NCI-H187 treated with DMSO at 0.1 percent for 48 hours (cell line): ENCODE data around the gene ISM2.

ENCODE experiments used
- DNase-seq: peaks from one replicate; lab custom pipeline; 2025; lab: John Stamatoyannopoulos, UW

ISM2 gene

GRCh38 chr14:77508249-77508648, 9.6 kb upstream of the ISM2 start:
- no peak for DNase-seq

DNA sequence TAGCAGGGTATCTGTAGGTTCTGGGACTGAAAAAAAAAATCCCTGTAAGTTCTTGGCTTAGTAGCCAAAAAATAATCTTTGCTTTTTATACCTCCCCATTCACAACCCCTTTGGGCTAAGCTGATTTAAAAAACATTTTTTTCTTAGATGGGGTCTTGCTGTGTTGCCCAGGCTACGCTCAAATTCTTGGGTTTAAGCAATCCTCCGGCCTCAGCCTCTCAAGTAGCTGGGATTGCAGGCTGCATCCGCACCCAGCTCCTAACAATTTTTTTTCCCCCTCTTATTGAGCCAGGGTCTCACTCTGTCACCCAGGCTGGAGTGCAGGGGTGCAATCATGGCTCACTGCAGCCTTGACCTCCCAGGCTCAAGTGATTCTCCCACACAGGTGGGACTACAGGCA, 9.1 kb upstream of the ISM2 start:
- no peak for DNase-seq

DNA sequence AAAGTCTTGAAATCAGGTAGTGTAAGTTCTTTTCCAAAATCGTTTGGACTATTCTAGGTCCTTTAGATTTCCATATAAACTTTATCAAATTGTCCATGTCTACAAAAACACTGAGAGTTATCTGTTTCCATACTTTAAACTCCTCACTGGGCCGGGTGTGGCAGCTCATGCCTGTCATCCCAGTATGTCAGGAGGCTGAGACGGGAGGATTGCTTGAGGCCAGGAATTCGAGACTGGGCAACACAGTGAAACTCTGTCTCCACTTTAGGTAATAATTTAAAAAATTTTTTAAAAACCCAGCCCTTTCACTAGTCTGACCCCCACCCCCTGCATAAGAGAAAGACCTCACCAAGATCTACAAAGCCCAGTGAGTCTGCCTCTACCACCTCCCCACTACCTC, 6.4 kb upstream of the ISM2 start:
- DNase-seq: no peak

DNA sequence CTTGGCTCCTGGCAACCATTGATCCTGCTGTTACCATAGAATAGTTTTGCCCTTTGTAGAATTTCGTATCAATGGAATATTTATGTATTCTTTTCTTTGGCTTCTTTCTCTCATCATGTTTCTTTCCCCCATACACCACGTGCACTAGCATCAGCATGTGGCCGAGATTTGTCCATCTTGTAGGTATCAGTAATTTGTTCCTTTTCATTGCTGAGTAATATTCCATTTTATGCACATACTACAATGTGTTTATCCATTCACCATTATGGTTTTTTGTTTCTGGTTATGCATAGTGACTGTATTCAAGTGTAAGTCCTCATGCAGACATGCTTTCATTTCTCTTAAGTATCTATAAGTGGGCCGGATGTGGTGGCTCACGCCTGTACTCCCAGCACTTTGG, 4.5 kb upstream of the ISM2 start:
- no peak for DNase-seq

- no peak for DNase-seq
These were observed 3.6 kb upstream of the ISM2 start for GRCh38 chr14:77502109-77502782.

DNA sequence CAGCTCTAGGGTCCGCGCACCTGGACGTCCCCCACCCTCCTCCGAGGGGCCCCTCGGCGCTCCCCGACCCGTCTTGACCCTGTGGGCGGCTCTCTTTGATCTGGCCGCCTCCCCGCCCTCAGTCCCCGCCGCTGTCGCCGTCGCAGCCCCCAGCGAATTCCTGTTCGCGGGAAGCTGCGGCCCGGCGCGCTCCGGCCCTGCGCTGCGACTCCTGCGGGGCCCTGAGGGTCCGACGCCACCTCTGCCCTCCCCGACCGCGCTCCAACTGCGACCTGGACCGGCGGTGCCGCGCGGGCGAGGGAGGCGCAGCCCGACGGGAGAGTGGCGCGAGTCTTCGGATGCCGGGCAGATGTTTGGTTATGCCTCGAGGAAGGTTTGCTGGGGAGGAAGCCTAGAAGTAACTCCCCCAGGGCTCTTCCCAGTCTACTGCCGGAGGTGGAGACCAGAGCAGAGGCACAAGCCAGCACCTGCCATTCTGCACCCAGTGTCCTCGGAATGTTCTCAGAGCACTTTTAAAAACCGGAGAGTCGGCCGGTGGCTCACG, 440 bp upstream of the ISM2 start:
- no peak for DNase-seq

GRCh38 chr14:77495334-77495733, 3.3 kb downstream of the ISM2 start:
- DNase-seq: no peak

DNA sequence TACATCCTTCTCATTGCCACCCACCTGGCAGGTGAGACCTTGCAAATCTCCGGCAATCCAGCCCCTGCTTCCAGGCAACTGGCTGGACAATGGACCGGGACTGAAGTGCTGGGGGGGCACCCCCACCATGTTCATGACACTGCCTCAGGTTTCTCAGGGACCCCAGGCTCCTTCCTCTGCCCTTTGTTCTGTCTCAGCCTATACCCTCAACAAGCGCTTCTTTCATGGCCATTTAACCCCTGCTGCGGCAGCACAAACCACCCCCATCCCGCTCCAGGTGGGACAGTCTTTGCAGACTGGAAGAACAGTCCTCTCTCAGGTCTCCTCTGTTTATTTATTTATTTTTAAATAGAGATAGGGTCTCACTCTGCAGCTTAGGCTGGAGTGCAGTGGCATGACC, 7.6 kb downstream of the ISM2 start:
- no peak for DNase-seq

DNA sequence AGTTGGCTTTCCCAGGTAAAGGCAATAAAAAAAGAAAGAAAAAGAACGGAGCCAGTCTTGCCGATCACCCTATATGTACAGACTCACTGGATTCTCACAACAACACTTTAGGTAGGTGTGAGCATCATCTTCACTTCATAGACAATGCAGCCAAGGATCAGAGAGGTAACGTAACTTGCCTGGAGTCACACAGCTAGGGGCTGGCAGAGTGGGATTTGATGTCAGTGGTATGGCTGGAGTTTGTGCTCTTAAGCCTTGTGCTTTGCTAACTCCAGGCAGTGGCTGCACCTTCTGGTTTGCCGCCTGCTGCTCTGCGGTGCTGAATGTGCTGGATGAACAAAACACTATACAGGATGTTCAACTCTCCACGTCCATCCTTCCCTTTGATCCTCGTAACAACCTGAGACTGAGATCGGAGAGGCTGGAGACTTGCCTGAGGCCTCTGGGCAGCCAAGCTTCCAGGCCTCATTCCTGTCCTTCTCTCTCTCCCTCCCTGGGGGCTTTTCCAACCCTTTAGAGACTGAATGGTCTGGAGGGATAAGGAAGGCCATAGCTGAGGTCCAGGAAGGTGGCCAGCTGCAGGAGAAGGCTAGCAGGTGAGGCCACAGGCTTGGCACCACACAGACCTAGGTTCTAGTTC, 8.1 kb downstream of the ISM2 start:
- no peak for DNase-seq

GRCh38 chr14:77489041-77489440, 9.6 kb downstream of the ISM2 start:
- DNase-seq: no peak

GRCh38 chr14:77488558-77488957, 10.1 kb downstream of the ISM2 start:
- DNase-seq: no peak

DNA sequence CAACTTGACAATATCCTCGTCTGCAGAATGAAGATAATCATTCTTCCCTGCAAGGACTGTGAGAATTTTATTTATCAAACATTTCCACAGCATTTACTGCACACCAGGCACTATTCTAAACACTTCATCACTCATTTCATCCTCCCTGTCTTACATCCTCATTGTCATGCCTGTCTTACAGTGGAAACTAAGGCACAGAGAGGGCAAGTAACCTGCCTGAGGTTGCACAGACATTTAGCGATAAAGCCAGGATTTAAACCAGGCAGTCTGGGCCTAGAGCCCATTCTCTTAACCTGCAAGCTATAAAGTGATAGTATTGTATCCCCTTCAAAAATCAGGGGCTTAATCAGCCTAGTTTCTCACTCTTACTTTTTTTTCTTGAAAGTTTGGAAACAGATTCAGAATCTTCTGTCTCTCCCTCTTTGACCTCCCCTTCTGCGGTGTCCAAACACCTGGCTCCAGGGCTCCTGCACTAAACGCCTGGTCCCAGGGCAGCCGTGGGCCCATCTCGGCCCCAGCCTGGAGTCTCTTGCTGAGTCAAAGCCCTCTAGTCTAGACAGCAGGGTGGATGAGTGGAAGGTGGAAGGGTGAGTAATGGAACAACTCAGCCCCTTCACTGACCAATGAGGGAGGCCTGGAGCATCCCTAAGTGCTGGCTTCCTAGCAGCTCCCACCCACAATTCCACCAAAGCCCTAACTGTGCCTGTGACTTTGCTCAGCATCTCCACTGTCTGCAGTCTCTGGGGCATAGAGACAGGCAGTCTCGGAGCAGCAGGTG, 12.5 kb downstream of the ISM2 start:
- DNase-seq: no peak

- no peak for DNase-seq
These were observed 13.4 kb downstream of the ISM2 start for GRCh38 chr14:77485256-77485655.

- no peak for DNase-seq
These were observed 16.2 kb downstream of the ISM2 start for GRCh38 chr14:77482422-77482821.

GRCh38 chr14:77478796-77479195, 19.8 kb downstream of the ISM2 start:
- no peak for DNase-seq

GRCh38 chr14:77478029-77478428, 20.6 kb downstream of the ISM2 start:
- no peak for DNase-seq

GRCh38 chr14:77475432-77476115, 23.0 kb downstream of the ISM2 start:
- no peak for DNase-seq

DNA sequence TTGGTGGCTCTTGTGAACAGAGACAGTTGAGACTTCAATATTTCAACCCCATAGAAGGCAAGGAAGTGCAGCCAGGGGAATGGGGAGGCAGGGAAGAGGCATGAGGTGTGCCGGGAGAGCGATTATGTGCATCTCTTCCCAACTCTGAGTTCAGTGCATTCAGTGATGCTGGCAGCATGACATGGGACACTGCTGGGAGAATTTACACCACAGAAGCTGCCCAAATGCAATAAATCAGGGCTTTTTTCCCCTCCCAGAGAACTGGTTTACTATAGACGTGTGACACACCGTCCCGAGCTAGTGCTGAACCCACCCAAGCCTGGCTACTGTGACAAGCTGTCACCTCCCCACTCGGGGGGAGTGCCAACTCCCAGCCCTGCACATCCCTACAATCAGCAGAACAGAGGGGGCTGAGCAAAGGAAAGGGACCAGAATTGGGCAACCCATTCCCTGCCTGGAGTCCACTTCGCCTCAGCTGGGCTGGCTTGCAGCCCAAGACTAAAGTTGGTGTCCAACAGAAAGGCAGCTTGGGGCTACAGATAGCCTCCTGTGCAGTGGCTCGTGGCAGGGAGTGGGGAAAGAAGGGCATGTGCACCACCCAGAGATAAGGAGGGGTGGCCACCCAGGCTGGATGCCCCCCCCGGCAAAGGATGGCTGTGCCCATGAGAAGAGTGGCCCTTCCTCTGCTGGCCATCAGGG, 24.0 kb downstream of the ISM2 start:
- DNase-seq: no peak

DNA sequence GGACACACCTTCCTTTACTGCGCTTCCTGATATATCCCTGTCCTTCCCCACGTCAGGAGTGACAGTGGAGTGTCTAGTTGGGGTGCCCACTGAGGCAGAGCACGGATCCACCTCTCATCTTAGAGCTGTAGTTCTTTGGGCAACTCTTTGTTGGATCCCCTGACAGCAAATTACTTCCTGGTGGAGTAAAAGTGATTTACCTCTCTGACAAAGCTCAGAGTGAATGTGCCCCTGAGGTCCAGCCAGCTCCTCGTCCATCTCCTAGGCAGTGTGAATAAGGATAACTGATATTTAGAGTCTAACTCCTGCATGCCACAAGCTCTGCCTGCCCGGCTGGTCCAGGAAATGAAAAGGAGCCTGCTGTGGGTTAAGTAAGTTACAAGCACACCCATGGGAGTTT, 24.7 kb downstream of the ISM2 start:
- no peak for DNase-seq

GRCh38 chr14:77470224-77470870, 28.3 kb downstream of the ISM2 start:
- DNase-seq: no peak

GRCh38 chr14:77469539-77469938, 29.1 kb downstream of the ISM2 start:
- DNase-seq: no peak
